Ovary (tissue), 3 donors: ENCODE data around the gene ARGLU1.

Experiments
- CTCF ChIP-seq, 3 donors: fragments of 450-650 bp in 2 of 3; fragments of 200-600 bp in 1 of 3; IDR thresholded peaks; one replicate each; pipeline versions ENCODE4 v1.5.1 to v1.8.0; 2016 to 2022; ENCODE audit warnings: antibody characterized with exemption in 3 of 3, mild to moderate bottlenecking in 1 of 3
- EP300 ChIP-seq: sonication (generic); formaldehyde crosslinking; IDR thresholded peaks from one replicate; pipeline ENCODE4 v1.6.1; 2017; ENCODE audit warnings: antibody characterized with exemption
- donor health status: DM: no; HTN: no; CAD: no.

- TF ChIP-seq EP300: no peak
- no peak for TF ChIP-seq CTCF (IDR thresholded peaks at IDR 0.05)
Measured at GRCh38 chr13:106498571-106498970, 69.4 kb downstream of the ARGLU1 start.
